Brain microvascular endothelial cell (primary cell): ENCODE measurements around the gene AKT1S1.

Experiments used
- DNase-seq: peaks from one replicate; pipeline ENCODE4 v3.0.0-alpha.2; 2020
- H3K27ac ChIP-seq: fragments of 250-450 bp; sonication (Bioruptor Pico); 2 replicates; pipeline ENCODE4 v1.5.1; 2020; ENCODE audit warnings: mild to moderate bottlenecking, moderate library complexity
- H3K27me3 ChIP-seq: fragments of 250-450 bp; sonication (Bioruptor Pico); replicated peaks from 2 replicates; pipeline ENCODE4 v1.5.1; 2020; ENCODE audit warnings: mild to moderate bottlenecking
- H3K36me3 ChIP-seq: fragments of 250-450 bp; sonication (Bioruptor Pico); replicated peaks from 2 replicates; pipeline ENCODE4 v1.5.1; 2020; ENCODE audit warnings: mild to moderate bottlenecking
- H3K4me3 ChIP-seq: 2 replicates; pipeline ENCODE4 v1.5.1; 2011; ENCODE audit warnings: low read depth, mild to moderate bottlenecking, control low read depth, low read length, moderate library complexity
- CTCF ChIP-seq: IDR thresholded peaks from 2 replicates; pipeline ENCODE4 v1.5.1; 2011; ENCODE audit warnings: low read depth, mild to moderate bottlenecking, moderate library complexity, low read length, control low read depth, inconsistent platforms; ENCODE audit errors: missing control alignments
- in situ Hi-C: cut with HindIII; loops from 2 replicates; pipeline ENCODE4 v1.10.0; 2017; ENCODE audit warnings: low sequenced_read_pairs, low pct_ligation_motif_present

AKT1S1 gene

GRCh38 chr19:49896863-49897621 is 19.9 kb upstream of the AKT1S1 start, which contains the start of gene IL4I1:
Gene IL4I1, minus strand, starts transcription at chr19:49896887. Its CDS starts 727 bp downstream, at chr19:49896160.
- no peaks in the 10 kb centered on the region for H3K36me3 ChIP-seq
- H3K4me3 ChIP-seq = no peak within 1 kb of the TSS
- H3K27ac ChIP-seq = no peak within 1 kb of the TSS
- no peaks in the 10 kb centered on the region for H3K27me3 ChIP-seq
- in situ Hi-C loops = no loop called here
- TF ChIP-seq CTCF = no peak
- DNase-seq = no peak

DNA sequence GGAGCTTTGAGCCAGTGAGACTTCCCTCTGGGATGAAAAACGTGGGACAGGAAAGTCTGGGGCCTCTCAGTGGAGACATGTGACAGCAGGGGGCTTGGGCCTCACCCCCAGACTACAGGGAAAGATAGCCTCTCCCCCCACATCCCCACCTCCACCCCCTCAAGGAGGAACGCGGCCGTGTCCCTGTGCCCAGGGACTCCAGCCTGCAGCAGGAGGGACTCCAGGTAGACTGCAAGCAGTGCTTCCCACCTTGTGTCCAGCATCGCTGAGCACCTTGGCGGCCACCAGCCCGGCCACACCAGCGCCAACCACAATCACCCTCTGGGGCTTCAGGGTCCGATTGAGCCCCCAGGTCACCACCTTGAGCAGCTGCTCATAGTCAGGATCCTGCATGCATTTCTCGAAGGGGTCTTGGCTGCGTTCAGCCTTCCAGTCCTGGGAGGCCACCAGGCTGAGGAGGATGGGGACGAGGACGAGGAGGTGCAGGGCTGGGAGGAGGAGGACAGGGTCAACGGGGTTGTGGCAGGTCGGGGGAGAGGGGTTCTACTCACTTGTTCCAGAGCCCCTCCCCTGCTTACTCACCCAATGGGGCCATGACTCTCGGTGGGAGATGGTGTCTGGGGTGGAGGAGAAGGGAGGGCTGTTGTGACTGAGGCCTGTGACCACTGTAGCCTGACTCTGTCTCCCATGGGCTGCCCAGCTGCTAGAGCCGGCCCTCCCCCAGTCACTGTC is 18.6 kb upstream of the AKT1S1 start:
- H3K27me3 ChIP-seq = no peaks in the 10 kb centered on the region
- no peaks in the 10 kb centered on the region for H3K36me3 ChIP-seq
- no peak for TF ChIP-seq CTCF
- no peak overlapping the region for H3K4me3 ChIP-seq
- in situ Hi-C loops = no loop called here
- H3K27ac ChIP-seq = no peak overlapping the region
- DNase-seq = no peak

DNA sequence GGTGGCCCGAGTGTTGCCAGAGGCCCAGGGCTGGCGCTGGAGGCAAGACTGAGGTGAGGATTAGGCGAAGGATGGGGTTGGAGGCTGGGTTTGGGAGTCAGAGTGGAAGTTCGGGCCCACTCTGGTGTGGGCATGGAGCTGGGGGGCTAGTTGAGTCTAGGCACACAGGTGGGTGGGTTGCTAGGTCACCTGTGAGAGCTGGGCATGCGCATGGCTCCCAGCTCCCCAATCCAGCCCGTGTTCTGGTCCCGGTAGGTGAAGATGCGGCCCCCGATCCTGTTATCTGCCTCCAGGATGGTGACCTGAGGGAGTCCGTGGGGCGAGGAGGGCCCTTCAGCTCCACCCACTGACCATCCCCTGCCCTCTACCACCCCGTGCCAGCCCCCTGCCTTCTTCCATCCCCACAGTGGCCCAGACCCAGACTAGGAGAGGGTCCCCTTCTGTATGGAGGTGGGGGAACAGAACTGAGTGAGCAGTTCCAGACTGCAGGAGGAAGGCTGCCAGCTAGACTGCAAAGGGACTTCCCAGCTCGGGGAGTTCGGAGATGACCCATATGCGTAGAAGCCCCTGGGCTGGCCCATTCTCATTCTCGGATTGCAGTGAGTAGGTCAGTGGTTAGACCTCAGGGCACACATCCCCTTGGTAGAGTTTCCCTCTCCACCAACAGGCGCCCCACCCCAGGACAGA is 17.9 kb upstream of the AKT1S1 start:
- Histone ChIP-seq H3K36me3 (no peaks in the 10 kb centered on the region), H3K27me3 (no peaks in the 10 kb centered on the region), H3K4me3 (no peak overlapping the region), H3K27ac (no peak overlapping the region)
- TF ChIP-seq CTCF = no peak
- no peak for DNase-seq
- in situ Hi-C loops = no loop called here

GRCh38 chr19:49894011-49894664 is 17.0 kb upstream of the AKT1S1 start:
- Histone ChIP-seq H3K36me3 (no peaks in the 10 kb centered on the region), H3K27ac (no peak overlapping the region), H3K4me3 (no peak overlapping the region), H3K27me3 (no peaks in the 10 kb centered on the region)
- in situ Hi-C loops = no loop called here
- TF ChIP-seq CTCF = no peak
- no peak for DNase-seq

DNA sequence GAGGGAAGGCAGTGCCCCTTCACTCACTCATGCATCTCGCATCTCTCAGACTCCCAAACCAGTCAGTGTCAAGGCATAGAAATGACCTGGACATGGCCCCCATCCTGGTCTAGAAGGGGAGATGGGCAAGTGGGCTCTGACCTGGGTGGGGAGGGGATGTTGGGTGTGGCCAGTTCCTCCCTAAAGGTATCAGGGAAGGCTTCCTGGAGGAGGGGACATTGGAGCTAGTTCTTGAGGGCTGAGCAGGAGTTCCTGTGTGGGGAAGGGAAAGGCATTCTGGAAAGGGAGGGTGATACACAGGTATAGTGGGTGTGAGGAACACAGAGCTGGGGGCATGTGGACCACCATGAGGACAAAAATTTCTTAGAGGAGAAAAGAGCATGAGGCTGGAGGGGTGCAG is 15.6 kb upstream of the AKT1S1 start:
- TF ChIP-seq CTCF = no peak
- Histone ChIP-seq H3K36me3 (peaks cover 3% of the 10 kb centered on the region), H3K27ac (no peak overlapping the region), H3K4me3 (no peak overlapping the region), H3K27me3 (no peaks in the 10 kb centered on the region)
- in situ Hi-C loops = no loop called here
- no peak for DNase-seq
